HG02981 (cell line): Measurements from ENCODE around the gene MSH3.
"Not testable (repeated sequence)": the region's sequence is repeated elsewhere in the genome, so short reads cannot be mapped to it uniquely, and the experiment has no call there.

ENCODE experiments used
- ATAC-seq: cut with Tn5 transposase; IDR thresholded peaks from one replicate; pipeline ENCODE4 v1.9.1; 2021; ENCODE audit warnings: mild to moderate bottlenecking, moderate library complexity; ENCODE audit not compliant: unreplicated experiment

The MSH3 gene

GRCh38 chr5:80705216-80705769, 50.8 kb downstream of the MSH3 start:
- no peak for ATAC-seq

- no peak for ATAC-seq
These were observed 51.3 kb downstream of the MSH3 start for GRCh38 chr5:80705801-80706200.

GRCh38 chr5:80706835-80707447, 52.5 kb downstream of the MSH3 start:
- no peak for ATAC-seq

- no peak for ATAC-seq
These were observed 53.2 kb downstream of the MSH3 start for GRCh38 chr5:80707645-80708044.

- ATAC-seq, result no peak
These were observed 56.8 kb downstream of the MSH3 start for GRCh38 chr5:80711216-80711615.

GRCh38 chr5:80711938-80712337, 57.5 kb downstream of the MSH3 start:
- ATAC-seq, result no peak

- ATAC-seq, result no peak
These were observed 58.5 kb downstream of the MSH3 start for GRCh38 chr5:80712919-80713318.

GRCh38 chr5:80713631-80714030, 59.2 kb downstream of the MSH3 start:
- no peak for ATAC-seq

- ATAC-seq, result no peak
These were observed 60.3 kb downstream of the MSH3 start for GRCh38 chr5:80714570-80715298.

- no peak for ATAC-seq
These were observed 61.4 kb downstream of the MSH3 start for GRCh38 chr5:80715887-80716286.

- ATAC-seq, result no peak
These were observed 65.7 kb downstream of the MSH3 start for GRCh38 chr5:80720181-80720580.

GRCh38 chr5:80722916-80723315, 68.5 kb downstream of the MSH3 start:
- ATAC-seq, result no peak

GRCh38 chr5:80725446-80725845, 71.0 kb downstream of the MSH3 start:
- no peak for ATAC-seq

GRCh38 chr5:80736730-80737129, 82.3 kb downstream of the MSH3 start:
- no peak for ATAC-seq

GRCh38 chr5:80738466-80738865, 84.0 kb downstream of the MSH3 start:
- ATAC-seq, result no peak

GRCh38 chr5:80739057-80739456, 84.6 kb downstream of the MSH3 start:
- ATAC-seq, result no peak

GRCh38 chr5:80739496-80739895, 85.0 kb downstream of the MSH3 start:
- ATAC-seq, result no peak

- ATAC-seq, result no peak
These were observed 85.4 kb downstream of the MSH3 start for GRCh38 chr5:80739898-80740297.

- not testable (repeated sequence) for ATAC-seq
These were observed 86.0 kb downstream of the MSH3 start for GRCh38 chr5:80740488-80740887.

GRCh38 chr5:80740999-80741398, 86.5 kb downstream of the MSH3 start:
- ATAC-seq, result no peak

- no peak for ATAC-seq
These were observed 89.7 kb downstream of the MSH3 start for GRCh38 chr5:80744149-80744548.

- no peak for ATAC-seq
These were observed 91.0 kb downstream of the MSH3 start for GRCh38 chr5:80745490-80745889.
